Prostate gland (tissue), 2 donors: ENCODE results near the gene DLGAP4.

Experiments
- CTCF ChIP-seq, 4 experiments: fragments of 200-600 bp in 2 of 4; fragments of 450-650 bp in 2 of 4; sonication (generic) in 2 of 4; IDR thresholded peaks; 1 replicate in 3 of 4; 2 replicates in 1 of 4; pipeline ENCODE4 v1.5.1; 2016 to 2019; ENCODE audit warnings: antibody characterized with exemption in 4 of 4, mild to moderate bottlenecking in 2 of 4, moderate library complexity in 2 of 4
- POLR2A ChIP-seq: fragments of 450-650 bp; IDR thresholded peaks from one replicate; pipeline ENCODE4 v1.6.1; 2016; ENCODE audit warnings: antibody characterized with exemption, mild to moderate bottlenecking
- POLR2AphosphoS5 ChIP-seq: sonication (generic); formaldehyde crosslinking; IDR thresholded peaks from one replicate; pipeline ENCODE4 v1.6.1; 2017; ENCODE audit warnings: antibody characterized with exemption

GRCh38 chr20:36362978-36363713, 57.0 kb downstream of the DLGAP4 start:
- TF ChIP-seq CTCF (IDR thresholded peaks at IDR 0.05) (no peak), POLR2A (no peak), POLR2AphosphoS5 (no peak)
